Measurements from ENCODE around the gene CMIP. TPM values are rescaled to one million over a fixed set of nuclear protein-coding genes. Genes with fewer than 3 reads are reported as not detected.

Gene CMIP
- total RNA-seq, 1 donor from 2014 or later = 27.7 TPM

- no peak for TF ChIP-seq CTCF (IDR thresholded peaks at IDR 0.05; ENCODE audit: insufficient read depth, low read length, poor library complexity, severe bottlenecking)
- Histone ChIP-seq H3K4me3 (ENCODE audit: low read depth, low read length) (no peak overlapping the region), H3K36me3 (ENCODE audit: control insufficient read depth, insufficient read depth, low read length) (no peaks in the 10 kb centered on the region), H3K27me3 (ENCODE audit: control insufficient read depth, insufficient read depth, low read length) (no peaks in the 10 kb centered on the region)
- no peak for DNase-seq (ENCODE audit: low read depth)
These were observed 193.8 kb downstream of the CMIP start for GRCh38 chr16:81638286-81638945.

- Histone ChIP-seq H3K4me3 (ENCODE audit: low read depth, low read length) (no peak overlapping the region), H3K27me3 (ENCODE audit: control insufficient read depth, insufficient read depth, low read length) (no peaks in the 10 kb centered on the region), H3K36me3 (ENCODE audit: control insufficient read depth, insufficient read depth, low read length) (no peaks in the 10 kb centered on the region)
- no peak for TF ChIP-seq CTCF (IDR thresholded peaks at IDR 0.05; ENCODE audit: insufficient read depth, low read length, poor library complexity, severe bottlenecking)
- DNase-seq (ENCODE audit: low read depth) = no peak
These were observed 194.7 kb downstream of the CMIP start for GRCh38 chr16:81639348-81639747.

GRCh38 chr16:81639931-81640680 lies 195.5 kb downstream of the CMIP start:
- TF ChIP-seq CTCF (IDR thresholded peaks at IDR 0.05; ENCODE audit: insufficient read depth, low read length, poor library complexity, severe bottlenecking) = no peak
- Histone ChIP-seq H3K27me3 (ENCODE audit: control insufficient read depth, insufficient read depth, low read length) (no peaks in the 10 kb centered on the region), H3K4me3 (ENCODE audit: low read depth, low read length) (no peak overlapping the region), H3K36me3 (ENCODE audit: control insufficient read depth, insufficient read depth, low read length) (no peaks in the 10 kb centered on the region)
- DNase-seq (ENCODE audit: low read depth) = no peak

GRCh38 chr16:81640681-81641070 lies 196.1 kb downstream of the CMIP start:
- no peak for DNase-seq (ENCODE audit: low read depth)
- no peak for TF ChIP-seq CTCF (IDR thresholded peaks at IDR 0.05; ENCODE audit: insufficient read depth, low read length, poor library complexity, severe bottlenecking)
- H3K27me3 ChIP-seq (ENCODE audit: control insufficient read depth, insufficient read depth, low read length) = no peaks in the 10 kb centered on the region
- no peak overlapping the region for H3K4me3 ChIP-seq (ENCODE audit: low read depth, low read length)
- no peaks in the 10 kb centered on the region for H3K36me3 ChIP-seq (ENCODE audit: control insufficient read depth, insufficient read depth, low read length)

GRCh38 chr16:81641395-81642106 lies 196.9 kb downstream of the CMIP start:
- no peaks in the 10 kb centered on the region for H3K27me3 ChIP-seq (ENCODE audit: control insufficient read depth, insufficient read depth, low read length)
- no peak overlapping the region for H3K4me3 ChIP-seq (ENCODE audit: low read depth, low read length)
- no peaks in the 10 kb centered on the region for H3K36me3 ChIP-seq (ENCODE audit: control insufficient read depth, insufficient read depth, low read length)
- TF ChIP-seq CTCF (IDR thresholded peaks at IDR 0.05; ENCODE audit: insufficient read depth, low read length, poor library complexity, severe bottlenecking) = no peak
- DNase-seq (ENCODE audit: low read depth) = no peak
